OCI-LY3 (cell line): ENCODE results near the gene SYCE1.

Source experiments
- EZH2phosphoT487 ChIP-seq: fragments of 200-600 bp; shearing (Covaris generic); IDR thresholded peaks from 2 replicates; pipeline ENCODE4 v1.6.1; 2018; ENCODE audit warnings: antibody characterized with exemption, mixed run types, low read depth
- TF ChIP-seq, protein P1 (sequence below): fragments of 200-600, 300-600 bp; sonication (generic); IDR thresholded peaks from 2 replicates; pipeline ENCODE4 v1.5.1; 2014; ENCODE audit warnings: antibody characterized with exemption, low read length, low read depth

DNA sequence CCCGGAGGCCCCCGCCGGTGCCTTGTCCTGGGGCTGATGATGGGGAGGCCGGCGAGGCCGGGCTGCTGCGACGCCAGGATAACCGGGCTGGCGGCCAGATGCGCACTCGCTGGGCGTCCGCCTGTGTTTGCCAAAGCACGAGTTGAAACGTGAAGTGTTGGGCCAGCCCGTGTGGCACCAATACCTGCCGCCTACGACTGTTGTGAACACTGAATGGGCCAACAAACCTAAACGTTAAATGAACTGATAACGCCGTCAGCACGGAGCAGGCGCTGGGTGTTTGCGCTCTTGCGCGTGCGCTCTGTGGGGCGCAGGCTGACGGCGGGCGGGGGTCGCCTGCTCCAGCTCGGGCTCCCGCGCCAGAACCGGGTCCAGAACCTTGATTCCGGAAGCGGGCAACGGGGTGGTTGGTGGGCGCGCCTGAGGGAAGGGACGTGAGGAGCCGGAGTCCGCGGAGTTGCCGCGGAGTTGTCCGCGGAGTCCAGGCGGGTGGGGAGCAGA lies 37.6 kb downstream of the SYCE1 start:
- TF ChIP-seq, protein P1, sequence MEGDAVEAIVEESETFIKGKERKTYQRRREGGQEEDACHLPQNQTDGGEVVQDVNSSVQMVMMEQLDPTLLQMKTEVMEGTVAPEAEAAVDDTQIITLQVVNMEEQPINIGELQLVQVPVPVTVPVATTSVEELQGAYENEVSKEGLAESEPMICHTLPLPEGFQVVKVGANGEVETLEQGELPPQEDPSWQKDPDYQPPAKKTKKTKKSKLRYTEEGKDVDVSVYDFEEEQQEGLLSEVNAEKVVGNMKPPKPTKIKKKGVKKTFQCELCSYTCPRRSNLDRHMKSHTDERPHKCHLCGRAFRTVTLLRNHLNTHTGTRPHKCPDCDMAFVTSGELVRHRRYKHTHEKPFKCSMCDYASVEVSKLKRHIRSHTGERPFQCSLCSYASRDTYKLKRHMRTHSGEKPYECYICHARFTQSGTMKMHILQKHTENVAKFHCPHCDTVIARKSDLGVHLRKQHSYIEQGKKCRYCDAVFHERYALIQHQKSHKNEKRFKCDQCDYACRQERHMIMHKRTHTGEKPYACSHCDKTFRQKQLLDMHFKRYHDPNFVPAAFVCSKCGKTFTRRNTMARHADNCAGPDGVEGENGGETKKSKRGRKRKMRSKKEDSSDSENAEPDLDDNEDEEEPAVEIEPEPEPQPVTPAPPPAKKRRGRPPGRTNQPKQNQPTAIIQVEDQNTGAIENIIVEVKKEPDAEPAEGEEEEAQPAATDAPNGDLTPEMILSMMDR: no peak
- TF ChIP-seq EZH2phosphoT487: no peak
